Amygdala (tissue), 56 donors: ENCODE measurements around the gene TMEM18.

Source experiments
- DNase-seq, 56 donors: peaks; one replicate each; lab custom pipeline; 2025; lab: John Stamatoyannopoulos, UW

The TMEM18 gene

DNA sequence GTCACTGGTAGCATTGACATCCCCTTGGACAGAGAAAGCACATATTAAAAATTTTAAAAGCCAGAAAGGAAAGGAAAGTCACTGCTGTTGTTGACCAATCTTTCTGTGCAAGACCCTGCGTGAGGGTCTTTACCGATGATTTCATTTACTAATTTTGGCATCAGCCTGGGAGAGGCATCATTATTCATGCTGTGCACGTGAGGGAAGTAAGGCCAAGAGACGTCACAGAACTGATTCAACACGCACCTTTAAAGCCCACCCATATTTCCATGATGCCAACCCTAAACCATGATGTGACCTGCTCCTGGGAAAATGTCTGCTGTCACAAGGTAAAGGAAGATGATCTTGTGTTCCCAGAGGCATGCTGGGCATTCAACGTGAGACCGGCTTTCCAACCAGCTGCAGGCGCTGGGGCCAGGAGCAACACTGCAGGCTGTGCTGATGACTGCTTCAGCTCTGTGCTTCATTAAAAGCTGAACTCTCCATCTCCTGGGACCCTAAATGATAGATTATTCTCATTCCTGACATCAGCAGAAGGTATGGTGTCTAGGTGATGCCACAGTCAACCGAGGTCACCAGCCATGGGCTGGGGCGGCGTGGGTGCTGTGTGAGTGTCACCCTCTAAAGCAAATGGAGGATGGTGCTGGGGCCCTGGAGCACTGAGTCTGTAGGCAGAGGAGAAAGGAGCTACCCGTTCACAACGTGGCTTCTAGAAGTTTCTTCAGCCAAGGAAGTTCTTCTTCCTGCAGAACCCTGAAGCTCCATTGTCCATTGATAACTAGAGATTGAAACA lies 53.9 kb downstream of the TMEM18 start:
- DNase-seq, result no peak

DNA sequence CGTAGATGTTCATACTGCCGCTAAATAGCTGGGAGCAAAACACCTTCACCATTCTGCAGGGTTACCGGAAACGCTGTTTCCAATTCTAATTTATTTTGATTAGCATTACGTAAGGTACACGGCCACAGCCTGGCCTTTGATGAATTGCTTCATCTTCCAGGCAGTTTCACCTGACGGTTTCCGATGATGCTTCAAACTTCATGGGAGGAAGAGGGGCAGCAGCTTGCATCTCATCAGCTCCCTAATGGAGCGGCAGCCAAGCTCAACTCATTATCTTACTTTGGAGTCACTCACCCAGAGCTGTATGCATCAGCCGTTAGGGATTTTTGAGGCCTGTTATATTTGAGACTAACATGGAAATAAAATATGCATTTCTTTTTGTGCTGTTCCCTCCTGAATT lies 54.8 kb downstream of the TMEM18 start:
- no peak for DNase-seq

DNA sequence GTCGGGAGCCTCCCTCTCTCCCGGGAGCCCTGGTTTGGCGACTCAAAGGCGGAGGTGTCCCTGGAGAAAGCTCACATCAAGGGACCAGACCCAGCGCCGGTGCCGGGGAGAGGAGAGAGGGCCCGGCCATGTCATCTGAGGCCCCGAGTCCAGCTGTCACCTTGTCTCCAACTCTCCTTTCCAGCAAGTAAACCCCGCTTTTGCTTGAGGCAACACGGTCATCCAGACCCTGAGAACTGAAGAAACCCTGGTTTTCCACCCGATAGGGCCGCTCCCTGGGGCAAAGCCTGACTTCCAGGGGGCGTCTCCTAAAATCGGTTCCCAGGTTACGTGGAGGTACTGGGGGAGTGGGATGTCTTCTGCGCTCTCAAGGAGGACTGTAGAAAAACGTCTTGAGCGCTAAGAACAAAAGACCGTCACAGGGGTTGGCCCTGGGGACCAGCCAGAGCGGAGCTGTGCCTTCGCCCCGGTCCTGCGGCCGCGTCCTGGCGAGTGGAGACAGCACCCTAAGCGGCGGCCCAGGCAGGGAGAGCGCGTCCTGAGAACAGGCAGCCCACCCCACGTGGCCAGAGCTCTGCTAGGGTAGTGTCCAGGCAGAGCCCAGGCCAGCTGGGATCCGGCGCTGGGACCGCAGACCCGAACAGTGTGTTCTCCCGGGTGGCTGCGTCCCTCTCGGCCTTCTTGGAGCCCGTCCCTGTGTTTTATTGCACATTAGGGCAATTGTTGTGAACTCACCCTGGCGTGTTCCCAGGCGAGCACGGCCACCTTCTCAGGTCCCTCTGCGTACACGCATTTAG lies 55.7 kb downstream of the TMEM18 start:
- no peak for DNase-seq

DNA sequence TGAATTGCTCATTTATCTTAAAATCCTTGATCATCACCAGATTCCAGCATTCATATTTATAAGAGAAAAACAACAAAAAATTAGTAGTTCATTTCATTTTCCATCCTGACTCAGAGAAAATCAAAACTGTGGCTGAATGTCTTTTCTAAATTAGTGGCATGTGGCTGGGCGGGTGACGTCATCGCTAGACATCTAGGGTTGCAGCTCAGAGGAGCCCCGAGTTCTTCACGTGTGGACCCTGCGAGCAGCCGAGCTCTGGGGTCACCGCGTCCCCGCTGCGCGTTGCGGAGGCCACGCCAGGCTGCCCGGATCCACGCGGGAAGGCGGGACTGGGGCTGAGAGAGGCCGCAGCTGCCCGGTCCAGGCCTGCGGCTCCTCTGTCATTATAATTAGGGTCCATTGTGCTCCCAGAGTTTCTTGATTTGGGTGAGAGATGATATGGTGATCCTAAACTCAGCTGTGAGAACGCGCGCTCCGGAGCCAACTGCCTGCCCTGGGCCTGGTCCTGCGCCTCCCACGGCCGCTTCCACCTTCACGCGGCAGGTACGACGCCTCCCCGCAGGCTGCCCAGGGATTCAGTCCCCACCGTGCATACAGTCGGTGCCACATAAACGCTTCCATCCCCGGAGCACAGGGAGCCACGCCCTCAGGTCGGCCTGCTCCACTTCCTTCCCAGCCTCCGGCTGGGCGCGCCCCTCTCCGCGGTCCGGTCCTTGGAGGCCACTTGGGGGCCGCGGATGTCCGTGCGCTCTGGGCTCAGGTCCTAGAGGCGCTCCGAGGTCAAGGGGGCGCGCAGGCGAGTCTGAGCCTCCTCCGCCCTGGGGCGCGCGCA lies 56.5 kb downstream of the TMEM18 start:
- DNase-seq, result no peak

DNA sequence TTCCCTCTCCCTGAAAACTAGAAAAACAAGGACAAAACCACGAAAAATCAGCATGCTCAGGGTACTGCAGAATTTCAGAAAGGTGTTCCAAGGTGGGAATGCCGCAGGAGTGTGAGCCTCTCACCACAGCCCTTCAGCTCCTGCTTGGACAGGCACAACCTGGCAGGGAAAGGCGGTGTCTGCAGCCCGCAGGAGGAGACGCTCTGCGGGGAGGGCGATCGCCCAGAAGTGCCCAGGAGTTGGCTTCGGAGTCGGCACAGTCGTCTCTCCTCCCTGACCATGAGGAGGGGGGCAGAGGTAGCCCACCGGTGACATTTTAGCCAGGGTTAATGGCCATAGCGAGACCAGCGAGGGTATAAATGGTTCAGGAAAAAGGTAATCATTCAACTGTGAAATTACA lies 57.2 kb downstream of the TMEM18 start:
- DNase-seq, result no peak

DNA sequence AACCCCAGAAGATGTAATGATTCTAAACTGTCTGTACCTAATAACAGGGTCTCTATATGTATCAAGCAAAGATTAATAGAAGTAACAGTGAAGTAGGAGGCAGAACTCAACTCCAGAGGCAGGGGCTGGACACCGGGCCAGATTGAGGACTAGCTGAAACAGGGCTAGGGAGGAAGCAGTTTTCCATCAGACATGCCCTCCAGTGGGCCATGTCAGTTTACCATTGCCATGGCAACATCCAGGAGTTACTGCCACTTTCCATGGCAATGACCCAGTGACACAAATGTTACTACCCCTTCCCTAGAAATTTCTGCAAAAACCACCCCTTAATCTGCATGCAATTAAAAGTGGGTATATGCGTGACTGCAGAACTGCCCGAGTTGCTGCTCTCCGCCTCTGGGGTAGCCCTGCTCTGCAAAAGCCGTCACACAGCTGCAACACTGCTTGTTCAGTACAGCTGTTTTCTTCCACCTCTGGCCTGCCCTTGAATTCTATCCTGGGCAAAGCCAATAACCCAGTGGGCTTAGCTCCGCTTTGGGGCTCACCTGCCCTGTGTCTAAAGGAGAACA lies 58.7 kb downstream of the TMEM18 start:
- DNase-seq, result no peak

DNA sequence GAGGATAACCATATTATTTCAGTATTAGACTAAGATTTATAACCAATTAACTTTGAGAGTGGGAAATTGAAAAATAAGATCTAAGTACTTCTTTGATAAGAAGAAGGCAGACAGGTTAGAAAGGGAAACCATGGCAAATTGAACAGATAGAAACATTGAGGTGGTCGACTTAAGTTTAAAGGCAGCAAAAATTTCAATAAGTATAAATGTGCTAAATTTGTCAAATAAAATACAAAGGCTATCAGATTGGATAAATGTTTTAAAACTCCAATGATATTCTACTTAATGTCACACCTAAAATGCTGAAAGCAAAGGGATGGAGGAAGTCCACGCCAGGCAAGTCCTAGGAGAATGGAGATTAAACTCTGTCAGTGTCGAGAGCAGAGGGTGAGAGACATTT lies 59.2 kb downstream of the TMEM18 start:
- no peak for DNase-seq
